Prostate gland (tissue), 2 donors: Measurements from ENCODE around the gene KLLN.

Experiments
- CTCF ChIP-seq, 4 experiments: fragments of 200-600 bp in 2 of 4; fragments of 450-650 bp in 2 of 4; sonication (generic) in 2 of 4; IDR thresholded peaks; 1 replicate in 3 of 4; 2 replicates in 1 of 4; pipeline ENCODE4 v1.5.1; 2016 to 2019; ENCODE audit warnings: antibody characterized with exemption in 4 of 4, mild to moderate bottlenecking in 2 of 4, moderate library complexity in 2 of 4
- POLR2A ChIP-seq: fragments of 450-650 bp; IDR thresholded peaks from one replicate; pipeline ENCODE4 v1.6.1; 2016; ENCODE audit warnings: antibody characterized with exemption, mild to moderate bottlenecking
- POLR2AphosphoS5 ChIP-seq: sonication (generic); formaldehyde crosslinking; IDR thresholded peaks from one replicate; pipeline ENCODE4 v1.6.1; 2017; ENCODE audit warnings: antibody characterized with exemption

GRCh38 chr10:87866412-87866974, 3.2 kb upstream of the KLLN start:
- no peak for TF ChIP-seq POLR2AphosphoS5
- no peak for TF ChIP-seq CTCF (IDR thresholded peaks at IDR 0.05)
- no peak for TF ChIP-seq POLR2A
